SH-SY5Y (cell line): Measurements from ENCODE around the gene KLHL4.

ENCODE experiments used
- GATA2 ChIP-seq: IDR thresholded peaks from 2 replicates; pipeline ENCODE4 v1.6.1; 2011; ENCODE audit warnings: mild to moderate bottlenecking, low read depth, low read length
- GATA3 ChIP-seq: IDR thresholded peaks from 2 replicates; pipeline ENCODE4 v1.6.1; 2011; ENCODE audit warnings: low read depth, mild to moderate bottlenecking, low read length, moderate library complexity

GRCh38 chrX:87516717-87517121, 883 bp upstream of the KLHL4 start:
- no peak for TF ChIP-seq GATA2
- TF ChIP-seq GATA3: no peak
